Measurements from ENCODE around the gene PLSCR4. TPM values are rescaled to one million over a fixed set of nuclear protein-coding genes. Genes with fewer than 3 reads are reported as not detected.

The PLSCR4 gene
- total and polyA plus RNA-seq, 2 of the 4 experiments (the other 2 are of a cell fraction), result 3.8 to 4.4 TPM

DNA sequence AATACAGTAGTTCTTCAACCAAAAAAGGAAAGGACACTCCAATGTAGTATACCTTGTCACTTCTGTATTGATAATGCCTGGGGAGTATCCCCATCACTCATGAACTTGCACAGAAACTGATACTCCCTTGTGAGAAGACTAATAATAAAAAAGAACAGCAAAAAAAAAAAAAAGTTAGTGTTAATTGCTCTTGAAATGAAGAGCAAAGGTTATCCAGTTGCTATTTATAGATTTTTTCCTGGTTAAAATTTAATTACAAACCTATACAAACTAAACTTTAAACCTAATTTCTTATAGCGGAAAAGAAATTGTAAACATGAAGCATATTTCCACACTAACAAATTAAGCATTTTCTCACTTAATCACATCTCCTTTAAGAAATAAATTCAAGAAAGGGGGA lies 96.6 kb downstream of the PLSCR4 start:
- BruUV-seq (replicated peaks), result no TSS peak
- H3K79me1 ChIP-seq (ENCODE audit: low read depth in 1 of 2, low read length in 2 of 2), result peaks cover 14 to 52% of the 10 kb centered on the region in 2 experiments; a peak in 2 of 4 replicates
- H3K4ac ChIP-seq (ENCODE audit: low read depth, low read length), result no peak overlapping the region
- H4K8ac ChIP-seq (ENCODE audit: low read depth in 2 of 2, low read length in 2 of 2), result no peak overlapping the region
- H3K36me3 ChIP-seq (ENCODE audit: control insufficient read depth, insufficient read depth, low read length), result peaks cover 5% of the 10 kb centered on the region
- in situ Hi-C loops (cut with MboI; ENCODE audit: low sequenced_read_pairs), result no loop called here
- no peak overlapping the region for H2BK5ac ChIP-seq (ENCODE audit: low read depth, low read length, poor library complexity, severe bottlenecking)
- ChIA-PET POLR2A (ENCODE audit: unreplicated experiment) (no interaction called here), CTCF (no interaction called here)
- H3K27me3 ChIP-seq (ENCODE audit: control insufficient read depth, insufficient read depth, low read length), result no peaks in the 10 kb centered on the region
- H4K5ac ChIP-seq (ENCODE audit: low read depth, low read length), result no peak overlapping the region
- H3K27ac ChIP-seq (ENCODE audit: insufficient read depth, low read length), result no peak overlapping the region
- dilution Hi-C loops (cut with HindIII; ENCODE audit: low sequenced_read_pairs, unreplicated experiment), result no loop called here
- H3K14ac ChIP-seq (replicated peaks; ENCODE audit: low read depth, low read length), result no peak overlapping the region
- no peak overlapping the region for H2BK20ac ChIP-seq (ENCODE audit: low read depth, low read length)
- no peak overlapping the region for H2AFZ ChIP-seq (replicated peaks; ENCODE audit: low read length, poor library complexity)
- H3K4me1 ChIP-seq (ENCODE audit: control insufficient read depth, insufficient read depth, low read length), result peaks cover 12% of the 10 kb centered on the region
- H2BK120ac ChIP-seq (ENCODE audit: low read depth, low read length), result no peak overlapping the region
- no peak overlapping the region for H3K4me3 ChIP-seq (ENCODE audit: insufficient read depth, low read depth, low read length)
- peaks cover 7% of the 10 kb centered on the region for H3K9me1 ChIP-seq (ENCODE audit: insufficient read depth, low read length)
- peaks cover 45% of the 10 kb centered on the region for H4K20me1 ChIP-seq (ENCODE audit: insufficient read depth, low read length)
- no peak overlapping the region for H4K91ac ChIP-seq (ENCODE audit: insufficient read depth, low read depth, low read length)
- H3K9ac ChIP-seq (ENCODE audit: low read depth, low read length), result no peak overlapping the region
- H3K56ac ChIP-seq (ENCODE audit: extremely low read depth, insufficient read depth, low read length), result no peak overlapping the region
- ATAC-seq (ENCODE audit: low read depth) (no peak), DNase-seq (no peak)
- H3K18ac ChIP-seq (ENCODE audit: low read depth, low read length), result no peak overlapping the region
- no peaks in the 10 kb centered on the region for H3K9me3 ChIP-seq (ENCODE audit: control insufficient read depth, insufficient read depth, low read length)
- no peak overlapping the region for H2BK15ac ChIP-seq (ENCODE audit: low read depth, low read length)
- H2AK9ac ChIP-seq (replicated peaks; ENCODE audit: low read depth, low read length, poor library complexity), result no peak overlapping the region
- no peak overlapping the region for H3K23ac ChIP-seq (ENCODE audit: low read depth, low read length)
- no CpG with 5 or more reads among the region's 1 CpG for WGBS, 2 experiments (ENCODE audit: extremely low coverage in 2 of 2, insufficient read length in 1 of 2)
- H3K4me2 ChIP-seq (ENCODE audit: low read depth, low read length), result no peak overlapping the region
- no peak overlapping the region for H2AK5ac ChIP-seq (ENCODE audit: low read depth, low read length)
- TF ChIP-seq MAZ (IDR thresholded peaks at IDR 0.05; ENCODE audit: borderline replicate concordance, low read depth, low read length) (no peak), FOS (IDR thresholded peaks at IDR 0.05; ENCODE audit: low read depth, low read length) (no peak), RFX5 (IDR thresholded peaks at IDR 0.05; ENCODE audit: low read depth, low read length) (no peak), MAFK (IDR thresholded peaks at IDR 0.05; ENCODE audit: low read depth, low read length) (no peak), CHD1 (IDR thresholded peaks at IDR 0.05; ENCODE audit: low read depth, low read length) (no peak), RCOR1 (IDR thresholded peaks at IDR 0.05; ENCODE audit: insufficient replicate concordance, low read length) (no peak), ELK1 (IDR thresholded peaks at IDR 0.05; ENCODE audit: borderline replicate concordance, low read depth, low read length) (no peak), CEBPB (IDR thresholded peaks at IDR 0.05; ENCODE audit: low read depth, low read length) (no peak)
- intact Hi-C loops (cut with micrococcal nuclease), result no loop called here
